Panc1 (cell line): Measurements from ENCODE around the gene ZNF568. TPM values are rescaled to one million over a fixed set of nuclear protein-coding genes. Genes with fewer than 3 reads are reported as not detected.

Source experiments
- ATAC-seq: fragments of 200-7000 bp; cut with Tn5 transposase; 2 replicates; pipeline ENCODE4 v1.9.1; 2020; ENCODE audit warnings: mild to moderate bottlenecking, moderate library complexity
- BruUV-seq: library from RNA; stranded (reverse); fragments of 400-500 nt; replicated peaks from 2 replicates; lab custom pipeline; 2021; lab: Mats Ljungman, UMichigan
- CTCF ChIA-PET: fragments of 300-600 bp; sonication (Branson Sonifier 250); formaldehyde crosslinking; loops from one replicate; lab custom pipeline; 2022; ENCODE audit warnings: antibody characterized with exemption; lab: Charles Lee
- POLR2A ChIA-PET: fragments of 300-600 bp; sonication (Branson Sonifier 250); formaldehyde crosslinking; loops from one replicate; lab custom pipeline; 2022; ENCODE audit warnings: antibody characterized with exemption; lab: Charles Lee
- DNase-seq: peaks from one replicate; pipeline ENCODE4 v3.0.0-alpha.2; 2010; ENCODE audit warnings: low read depth, low spot score
- H3K27ac ChIP-seq: 2 replicates; pipeline ENCODE4 v1.5.1; 2011; ENCODE audit warnings: mild to moderate bottlenecking, low read length, inconsistent platforms
- H3K27me3 ChIP-seq: fragments of 200-500 bp; sonication (Bioruptor generic); 2 replicates; pipeline ENCODE4 v1.6.0; 2014; ENCODE audit warnings: low read length, inconsistent platforms; ENCODE audit not compliant: control insufficient read depth, insufficient read depth
- H3K36me3 ChIP-seq: fragments of 200-500 bp; sonication (Bioruptor generic); 2 replicates; pipeline ENCODE4 v1.5.1; 2014; ENCODE audit warnings: inconsistent platforms, mild to moderate bottlenecking, low read length, moderate library complexity; ENCODE audit not compliant: control insufficient read depth, insufficient read depth
- H3K4me1 ChIP-seq: 2 replicates; pipeline ENCODE4 v1.5.1; 2011; ENCODE audit warnings: inconsistent platforms, mild to moderate bottlenecking, low read length, moderate library complexity; ENCODE audit not compliant: control insufficient read depth, insufficient read depth
- H3K4me3 ChIP-seq, 2 experiments: 2 replicates each; pipeline ENCODE4 v1.5.1; 2011 to 2012; ENCODE audit warnings: low read depth in 2 of 2, low read length in 2 of 2, mild to moderate bottlenecking in 2 of 2, inconsistent platforms in 1 of 2, moderate library complexity in 1 of 2
- H3K9me3 ChIP-seq: fragments of 200-500 bp; sonication (Bioruptor generic); 2 replicates; pipeline ENCODE4 v1.5.1; 2014; ENCODE audit warnings: low read depth, mild to moderate bottlenecking, inconsistent platforms, low read length, moderate library complexity; ENCODE audit not compliant: control insufficient read depth, insufficient read depth
- POLR2AphosphoS5 ChIP-seq: IDR thresholded peaks from 2 replicates; pipeline ENCODE4 v1.6.1; 2012; ENCODE audit warnings: mild to moderate bottlenecking, low read depth, low read length, moderate library complexity
- SIN3A ChIP-seq: IDR thresholded peaks from 2 replicates; pipeline ENCODE4 v1.6.1; 2012; ENCODE audit warnings: low read depth, mild to moderate bottlenecking, low read length, moderate library complexity, borderline replicate concordance; ENCODE audit not compliant: insufficient read depth
- TCF7L2 ChIP-seq: IDR thresholded peaks from 2 replicates; pipeline ENCODE4 v1.6.1; 2011; ENCODE audit warnings: mild to moderate bottlenecking, low read depth, low read length, inconsistent platforms
- in situ Hi-C: cut with HindIII; loops from 2 replicates; pipeline ENCODE4 v1.10.0; 2016; ENCODE audit warnings: low sequenced_read_pairs, low pct_unique_long_range_greater_than_20kb
- intact Hi-C: fragments of 100-400 bp; cut with micrococcal nuclease; formaldehyde crosslinking; loops from one replicate; pipeline ENCODE4 v1.10.0; 2022; ENCODE audit not compliant: unreplicated experiment
- total RNA-seq: library from RNA; stranded (reverse); gene quantifications from one replicate; pipeline ENCODE4 v1.2.1, GENCODE V29; 2021; ENCODE audit not compliant: unreplicated experiment
- TF ChIP-seq, protein P1 (sequence below): fragments of 450-650 bp; IDR thresholded peaks from 2 replicates; pipeline ENCODE4 v1.5.1; 2017; ENCODE audit warnings: mild to moderate bottlenecking
- TF ChIP-seq, protein P2 (sequence below), 2 experiments: IDR thresholded peaks; 2 replicates each; pipeline ENCODE4 v1.6.1; 2011 to 2012; ENCODE audit warnings: low read depth in 2 of 2, control low read depth in 1 of 2, low read length in 1 of 2, mild to moderate bottlenecking in 1 of 2, moderate library complexity in 1 of 2; ENCODE audit not compliant: insufficient read depth in 1 of 2

ZNF568 gene
- total RNA-seq, 1 experiment from 2014 or later: 19.3 TPM

- ChIA-PET POLR2A (no interaction called here), CTCF (no interaction called here)
- no peak for DNase-seq
- BruUV-seq: no TSS peak
- no peak for ATAC-seq
- H3K9me3 ChIP-seq: peaks cover 93% of the 10 kb centered on the region
- H3K36me3 ChIP-seq: peaks cover 6% of the 10 kb centered on the region; the same call in 1 of the 2 replicates
- no peaks in the 10 kb centered on the region for H3K27me3 ChIP-seq
- no peaks in the 10 kb centered on the region for H3K4me1 ChIP-seq
- no peak overlapping the region for H3K27ac ChIP-seq
- intact Hi-C loops: no loop called here
- in situ Hi-C loops: no loop called here
- H3K4me3 ChIP-seq: no peak overlapping the region
- TF ChIP-seq, protein P1, sequence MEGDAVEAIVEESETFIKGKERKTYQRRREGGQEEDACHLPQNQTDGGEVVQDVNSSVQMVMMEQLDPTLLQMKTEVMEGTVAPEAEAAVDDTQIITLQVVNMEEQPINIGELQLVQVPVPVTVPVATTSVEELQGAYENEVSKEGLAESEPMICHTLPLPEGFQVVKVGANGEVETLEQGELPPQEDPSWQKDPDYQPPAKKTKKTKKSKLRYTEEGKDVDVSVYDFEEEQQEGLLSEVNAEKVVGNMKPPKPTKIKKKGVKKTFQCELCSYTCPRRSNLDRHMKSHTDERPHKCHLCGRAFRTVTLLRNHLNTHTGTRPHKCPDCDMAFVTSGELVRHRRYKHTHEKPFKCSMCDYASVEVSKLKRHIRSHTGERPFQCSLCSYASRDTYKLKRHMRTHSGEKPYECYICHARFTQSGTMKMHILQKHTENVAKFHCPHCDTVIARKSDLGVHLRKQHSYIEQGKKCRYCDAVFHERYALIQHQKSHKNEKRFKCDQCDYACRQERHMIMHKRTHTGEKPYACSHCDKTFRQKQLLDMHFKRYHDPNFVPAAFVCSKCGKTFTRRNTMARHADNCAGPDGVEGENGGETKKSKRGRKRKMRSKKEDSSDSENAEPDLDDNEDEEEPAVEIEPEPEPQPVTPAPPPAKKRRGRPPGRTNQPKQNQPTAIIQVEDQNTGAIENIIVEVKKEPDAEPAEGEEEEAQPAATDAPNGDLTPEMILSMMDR: no peak
- no peak for TF ChIP-seq SIN3A
- TF ChIP-seq POLR2AphosphoS5: no peak
- TF ChIP-seq, protein P2, sequence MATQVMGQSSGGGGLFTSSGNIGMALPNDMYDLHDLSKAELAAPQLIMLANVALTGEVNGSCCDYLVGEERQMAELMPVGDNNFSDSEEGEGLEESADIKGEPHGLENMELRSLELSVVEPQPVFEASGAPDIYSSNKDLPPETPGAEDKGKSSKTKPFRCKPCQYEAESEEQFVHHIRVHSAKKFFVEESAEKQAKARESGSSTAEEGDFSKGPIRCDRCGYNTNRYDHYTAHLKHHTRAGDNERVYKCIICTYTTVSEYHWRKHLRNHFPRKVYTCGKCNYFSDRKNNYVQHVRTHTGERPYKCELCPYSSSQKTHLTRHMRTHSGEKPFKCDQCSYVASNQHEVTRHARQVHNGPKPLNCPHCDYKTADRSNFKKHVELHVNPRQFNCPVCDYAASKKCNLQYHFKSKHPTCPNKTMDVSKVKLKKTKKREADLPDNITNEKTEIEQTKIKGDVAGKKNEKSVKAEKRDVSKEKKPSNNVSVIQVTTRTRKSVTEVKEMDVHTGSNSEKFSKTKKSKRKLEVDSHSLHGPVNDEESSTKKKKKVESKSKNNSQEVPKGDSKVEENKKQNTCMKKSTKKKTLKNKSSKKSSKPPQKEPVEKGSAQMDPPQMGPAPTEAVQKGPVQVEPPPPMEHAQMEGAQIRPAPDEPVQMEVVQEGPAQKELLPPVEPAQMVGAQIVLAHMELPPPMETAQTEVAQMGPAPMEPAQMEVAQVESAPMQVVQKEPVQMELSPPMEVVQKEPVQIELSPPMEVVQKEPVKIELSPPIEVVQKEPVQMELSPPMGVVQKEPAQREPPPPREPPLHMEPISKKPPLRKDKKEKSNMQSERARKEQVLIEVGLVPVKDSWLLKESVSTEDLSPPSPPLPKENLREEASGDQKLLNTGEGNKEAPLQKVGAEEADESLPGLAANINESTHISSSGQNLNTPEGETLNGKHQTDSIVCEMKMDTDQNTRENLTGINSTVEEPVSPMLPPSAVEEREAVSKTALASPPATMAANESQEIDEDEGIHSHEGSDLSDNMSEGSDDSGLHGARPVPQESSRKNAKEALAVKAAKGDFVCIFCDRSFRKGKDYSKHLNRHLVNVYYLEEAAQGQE (IDR thresholded peaks at IDR 0.05; ENCODE audit: insufficient read depth in 1 of 2, low read depth in 2 of 2, low read length in 1 of 2): no peak
- no peak for TF ChIP-seq TCF7L2
Observed at GRCh38 chr19:36891768-36892357, 24.3 kb upstream of the ZNF568 start.

GRCh38 chr19:36894849-36895383 is 21.2 kb upstream of the ZNF568 start:
- in situ Hi-C loops: no loop called here
- no peaks in the 10 kb centered on the region for H3K27me3 ChIP-seq
- H3K9me3 ChIP-seq: peaks cover 82% of the 10 kb centered on the region
- H3K36me3 ChIP-seq: peaks cover 8% of the 10 kb centered on the region; the same call in 1 of the 2 replicates
- H3K4me1 ChIP-seq: no peaks in the 10 kb centered on the region
- no peak overlapping the region for H3K4me3 ChIP-seq
- ChIA-PET POLR2A (no interaction called here), CTCF (no interaction called here)
- ATAC-seq: no peak
- no peak overlapping the region for H3K27ac ChIP-seq
- DNase-seq: no peak
- intact Hi-C loops: no loop called here
- no TSS peak for BruUV-seq
- TF ChIP-seq POLR2AphosphoS5 (no peak), SIN3A (no peak), TCF7L2 (no peak)
- TF ChIP-seq, protein P2 (IDR thresholded peaks at IDR 0.05; ENCODE audit: insufficient read depth in 1 of 2, low read depth in 2 of 2, low read length in 1 of 2): no peak
- TF ChIP-seq, protein P1: no peak
